Suprapubic skin (tissue), 4 donors: ENCODE results near the gene BGN. TPM values are rescaled to one million over a fixed set of nuclear protein-coding genes. Genes with fewer than 3 reads are reported as not detected.
A peak's percentile ranks its signal among the peaks of the same experiment; 100 is the strongest.

Source experiments
- DNase-seq, 2 donors: peaks; one replicate each; pipeline ENCODE4 v3.0.0-alpha.2; 2019; ENCODE audit warnings: low spot score in 2 of 2
- H3K27ac ChIP-seq: fragments of 200-600 bp; sonication (generic); one replicate; pipeline ENCODE4 v1.5.1; 2019
- H3K27me3 ChIP-seq: fragments of 200-600 bp; sonication (generic); one replicate; pipeline ENCODE4 v1.5.1; 2019
- H3K36me3 ChIP-seq: fragments of 200-600 bp; sonication (generic); one replicate; pipeline ENCODE4 v1.5.1; 2019
- H3K4me1 ChIP-seq: fragments of 200-600 bp; sonication (generic); one replicate; pipeline ENCODE4 v1.5.1; 2019
- H3K4me3 ChIP-seq: fragments of 200-600 bp; sonication (generic); one replicate; pipeline ENCODE4 v1.5.1; 2019; ENCODE audit warnings: mild to moderate bottlenecking
- H3K9me3 ChIP-seq: fragments of 200-600 bp; sonication (generic); one replicate; pipeline ENCODE4 v1.5.1; 2019
- CTCF ChIP-seq, 2 donors: fragments of 200-600 bp in 1 of 2; fragments of 450-650 bp in 1 of 2; sonication (generic) in 1 of 2; IDR thresholded peaks; one replicate each; pipeline ENCODE4 v1.5.1; 2016 to 2019; ENCODE audit warnings: antibody characterized with exemption in 2 of 2, mild to moderate bottlenecking in 1 of 2, moderate library complexity in 1 of 2
- EP300 ChIP-seq: sonication (generic); formaldehyde crosslinking; IDR thresholded peaks from one replicate; pipeline ENCODE4 v1.6.1; 2017; ENCODE audit warnings: antibody characterized with exemption
- POLR2A ChIP-seq, 2 donors: fragments of 450-650 bp; IDR thresholded peaks; one replicate each; pipeline ENCODE4 v1.6.1; 2017; ENCODE audit warnings: antibody characterized with exemption in 2 of 2, mild to moderate bottlenecking in 2 of 2, moderate library complexity in 2 of 2
- POLR2AphosphoS5 ChIP-seq, 3 donors: sonication (generic); formaldehyde crosslinking; IDR thresholded peaks; one replicate each; pipeline ENCODE4 v1.6.1; 2017; ENCODE audit warnings: antibody characterized with exemption in 3 of 3
- WGBS: methylation state at CpG from one replicate; pipeline ENCODE4 v1.1.5; 2018; 5-methylcytosine and 5-hydroxymethylcytosine counted together
- total RNA-seq, 4 donors: library from RNA; depleted of rRNA; stranded (reverse); fragments of >200 nt; gene quantifications; one replicate each; pipeline ENCODE4 v1.1.0, GENCODE V29; 2016

The BGN gene
- total RNA-seq, 4 donors from 2014 or later: 24.9 to 108 (median 67.3) TPM

DNA sequence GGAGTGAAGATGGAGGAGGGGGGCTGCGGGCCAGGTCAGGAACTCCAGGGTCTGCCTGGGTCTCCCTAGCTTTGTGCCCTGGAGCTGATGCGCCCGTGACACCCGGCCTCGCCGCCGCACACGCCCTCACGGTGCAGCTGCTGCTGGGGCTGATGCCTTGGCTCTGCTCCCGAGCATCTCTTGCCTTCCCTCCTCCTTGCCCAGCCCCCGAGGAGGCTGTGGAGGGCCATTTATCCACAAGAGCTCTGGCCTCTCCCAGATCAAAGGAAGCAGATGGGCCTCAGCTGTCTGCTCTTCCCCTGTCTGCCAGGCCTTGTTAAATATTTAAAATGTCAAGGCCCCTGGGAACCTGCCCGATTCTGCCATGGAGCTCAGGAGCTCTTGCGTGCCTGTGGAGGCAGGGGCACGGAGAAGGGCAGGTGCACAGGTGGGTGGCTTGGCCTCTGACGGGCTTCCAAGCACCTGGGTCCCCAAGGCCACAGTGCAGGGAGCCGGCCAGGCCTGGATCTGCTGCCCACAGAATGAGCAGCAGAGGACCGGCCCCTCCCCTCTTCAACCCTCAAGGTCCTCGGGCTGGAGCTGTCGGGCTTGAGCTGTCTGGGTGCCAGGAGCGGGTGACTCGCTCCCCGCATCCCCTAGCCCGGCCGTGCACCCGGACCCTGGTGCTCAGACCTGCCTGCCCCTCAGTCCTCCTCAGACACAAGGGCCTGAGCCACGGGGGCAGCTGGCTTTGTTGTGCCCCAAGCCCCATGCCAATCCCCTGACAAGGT lies 42.9 kb downstream of the BGN start:
- DNase-seq: no peak

DNA sequence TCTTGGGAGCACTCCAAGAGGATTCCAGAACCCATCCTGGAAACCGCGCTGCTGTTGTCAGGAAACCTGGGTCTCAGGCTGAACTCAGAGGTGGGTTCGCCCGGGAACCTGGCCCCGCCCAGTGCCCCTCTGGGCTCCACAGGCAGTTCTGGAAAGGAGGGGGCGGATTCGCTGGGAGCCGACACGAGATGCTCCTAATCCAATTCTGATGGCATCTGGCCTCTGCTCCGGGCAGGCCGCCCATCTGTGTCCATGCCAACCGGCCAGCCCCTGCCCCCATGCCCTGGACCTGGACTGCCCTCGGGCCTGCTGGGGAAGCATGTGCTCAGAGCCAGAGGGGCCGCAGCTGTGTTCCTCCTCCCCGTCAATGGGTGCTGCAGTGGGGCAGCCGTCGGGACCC lies 43.6 kb downstream of the BGN start:
- TF ChIP-seq CTCF (IDR thresholded peaks at IDR 0.05) (no peak), POLR2A (IDR thresholded peaks at IDR 0.05) (no peak), EP300 (no peak), POLR2AphosphoS5 (IDR thresholded peaks at IDR 0.05) (no peak)
- Histone ChIP-seq H3K36me3 (no peaks in the 10 kb centered on the region), H3K27me3 (peaks cover 6% of the 10 kb centered on the region), H3K9me3 (no peaks in the 10 kb centered on the region), H3K4me1 (no peaks in the 10 kb centered on the region), H3K27ac (no peak overlapping the region), H3K4me3 (no peak overlapping the region)
- DNase-seq: no peak
- WGBS: no CpG with 5 or more reads among the region's 17 CpGs

More for the DNA sequence above, 42.9 kb downstream of the BGN start:
- TF ChIP-seq POLR2A (IDR thresholded peaks at IDR 0.05) (no peak), POLR2AphosphoS5 (IDR thresholded peaks at IDR 0.05) (no peak), EP300 (no peak), CTCF (IDR thresholded peaks at IDR 0.05) (no peak)
- Histone ChIP-seq H3K4me1 (no peaks in the 10 kb centered on the region), H3K9me3 (no peaks in the 10 kb centered on the region), H3K27ac (no peak overlapping the region), H3K27me3 (peaks cover 6% of the 10 kb centered on the region), H3K36me3 (no peaks in the 10 kb centered on the region), H3K4me3 (no peak overlapping the region)
- WGBS: 75% methylated on average over 14 of the region's 26 CpGs

GRCh38 chrX:153539171-153539978 lies 44.6 kb downstream of the BGN start:
- no peaks in the 10 kb centered on the region for H3K9me3 ChIP-seq
- no peak overlapping the region for H3K27ac ChIP-seq
- no peak overlapping the region for H3K4me3 ChIP-seq
- DNase-seq: peak in 1 of 2 donors; percentile 80
- peaks cover 6% of the 10 kb centered on the region for H3K27me3 ChIP-seq
- no peaks in the 10 kb centered on the region for H3K36me3 ChIP-seq
- no peaks in the 10 kb centered on the region for H3K4me1 ChIP-seq
- TF ChIP-seq POLR2AphosphoS5 (IDR thresholded peaks at IDR 0.05) (no peak), CTCF (IDR thresholded peaks at IDR 0.05) (peak; percentile 4 to 77), EP300 (no peak), POLR2A (IDR thresholded peaks at IDR 0.05) (no peak)
- 36% methylated on average over 20 of the region's 31 CpGs for WGBS

DNA sequence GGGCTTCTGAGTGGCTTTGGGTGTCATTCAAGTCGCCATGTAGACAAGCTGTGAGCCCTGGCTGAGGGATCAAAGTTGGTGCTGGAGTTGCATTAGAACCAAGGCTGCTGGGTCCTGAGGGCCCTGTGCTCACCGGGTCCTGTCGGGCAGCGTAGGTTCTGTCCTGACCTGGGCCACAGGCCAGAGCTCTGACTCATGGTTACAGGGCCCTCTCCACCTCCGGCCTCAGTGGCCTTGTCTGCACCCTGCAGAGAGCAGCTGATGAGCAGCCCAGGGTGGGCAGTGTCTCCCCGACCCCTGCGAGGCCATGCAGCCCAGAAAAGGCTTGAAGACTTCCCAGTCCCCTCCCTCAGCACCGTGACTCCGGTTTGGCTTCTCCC lies 45.2 kb downstream of the BGN start:
- Histone ChIP-seq H3K27ac (no peak overlapping the region), H3K9me3 (no peaks in the 10 kb centered on the region), H3K27me3 (peaks cover 6% of the 10 kb centered on the region), H3K4me1 (no peaks in the 10 kb centered on the region), H3K4me3 (no peak overlapping the region), H3K36me3 (no peaks in the 10 kb centered on the region)
- TF ChIP-seq POLR2AphosphoS5 (IDR thresholded peaks at IDR 0.05) (no peak), CTCF (IDR thresholded peaks at IDR 0.05) (no peak), EP300 (no peak), POLR2A (IDR thresholded peaks at IDR 0.05) (no peak)
- no peak for DNase-seq
- 75% methylated on average over 9 of the region's 9 CpGs for whole genome bisulfite sequencing

DNA sequence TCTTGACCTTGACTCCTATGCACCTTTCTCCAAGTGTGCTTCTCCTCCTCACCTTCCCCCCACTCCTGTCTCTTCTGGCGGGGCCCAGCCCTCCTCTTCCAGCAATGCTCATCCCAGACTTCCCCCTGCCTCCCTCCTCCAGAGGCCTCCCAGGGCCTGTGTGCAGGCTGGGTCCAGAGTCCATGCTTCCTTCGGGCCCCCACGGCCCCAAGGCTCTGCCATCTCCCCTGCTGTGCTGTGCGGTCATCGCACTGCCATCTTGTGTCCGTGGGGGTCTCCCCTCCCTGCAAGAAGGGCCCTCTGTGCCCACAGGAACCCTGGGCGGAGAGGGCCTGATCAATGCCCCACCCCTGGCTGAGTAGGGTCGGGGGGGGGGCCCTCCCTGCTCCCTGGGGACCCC lies 49.9 kb downstream of the BGN start:
- Histone ChIP-seq H3K27me3 (no peaks in the 10 kb centered on the region), H3K9me3 (no peaks in the 10 kb centered on the region)
- 88% methylated on average over 6 of the region's 8 CpGs for WGBS

More for the DNA sequence above, 49.9 kb downstream of the BGN start:
- no peaks in the 10 kb centered on the region for H3K4me1 ChIP-seq
- no peak overlapping the region for H3K4me3 ChIP-seq
- no peaks in the 10 kb centered on the region for H3K36me3 ChIP-seq
- TF ChIP-seq EP300: no peak
- no peak for TF ChIP-seq CTCF (IDR thresholded peaks at IDR 0.05)
- no peak for TF ChIP-seq POLR2A (IDR thresholded peaks at IDR 0.05)
- no peak for TF ChIP-seq POLR2AphosphoS5 (IDR thresholded peaks at IDR 0.05)
- H3K27ac ChIP-seq: no peak overlapping the region
- DNase-seq: no peak
